Activated naive CD8-positive, alpha-beta T cell treated with anti-CD3 and anti-CD28 coated beads, Interleukin-2, amount 10 ng/mL, durations not matched to agents 7 days and 5 days (primary cell): ENCODE data around the gene SIGLEC1. TPM values are rescaled to one million over a fixed set of nuclear protein-coding genes. Genes with fewer than 3 reads are reported as not detected.

Experiments used
- ATAC-seq: fragments of 150-1000 bp; cut with Tn5 transposase; one replicate; pipeline ENCODE4 v1.10.0; 2021; ENCODE audit warnings: low read depth, moderate library complexity
- POLR2A ChIA-PET: fragments of 350-600 bp; sonication (Branson Sonifier 250); formaldehyde crosslinking; loops from one replicate; lab custom pipeline; 2021; ENCODE audit warnings: antibody characterized with exemption; lab: Charles Lee
- DNase-seq: peaks from one replicate; pipeline ENCODE4 v3.0.0; 2021
- H3K27ac Mint-ChIP-seq: one replicate; pipeline ENCODE4 v1.8.0; 2022; ENCODE audit warnings: mild to moderate bottlenecking, mixed read lengths
- H3K27me3 Mint-ChIP-seq: one replicate; pipeline ENCODE4 v1.8.0; 2022; ENCODE audit warnings: mild to moderate bottlenecking, moderate library complexity, mixed read lengths
- H3K36me3 Mint-ChIP-seq: one replicate; pipeline ENCODE4 v1.8.0; 2021; ENCODE audit warnings: mild to moderate bottlenecking, mixed read lengths
- H3K4me1 Mint-ChIP-seq: one replicate; pipeline ENCODE4 v1.8.0; 2021; ENCODE audit warnings: mixed read lengths
- H3K4me3 Mint-ChIP-seq: one replicate; pipeline ENCODE4 v1.8.0; 2022; ENCODE audit warnings: mild to moderate bottlenecking, moderate library complexity, mixed read lengths
- H3K9me3 Mint-ChIP-seq: one replicate; pipeline ENCODE4 v1.8.0; 2021; ENCODE audit warnings: mixed read lengths
- total RNA-seq, 2 experiments: library from RNA; stranded (reverse); gene quantifications; one replicate each; pipeline ENCODE4 v1.2.3, GENCODE V29; 2021

SIGLEC1 gene
- total RNA-seq, 2 experiments from 2014 or later: 0.20 to 0.25 TPM

DNA sequence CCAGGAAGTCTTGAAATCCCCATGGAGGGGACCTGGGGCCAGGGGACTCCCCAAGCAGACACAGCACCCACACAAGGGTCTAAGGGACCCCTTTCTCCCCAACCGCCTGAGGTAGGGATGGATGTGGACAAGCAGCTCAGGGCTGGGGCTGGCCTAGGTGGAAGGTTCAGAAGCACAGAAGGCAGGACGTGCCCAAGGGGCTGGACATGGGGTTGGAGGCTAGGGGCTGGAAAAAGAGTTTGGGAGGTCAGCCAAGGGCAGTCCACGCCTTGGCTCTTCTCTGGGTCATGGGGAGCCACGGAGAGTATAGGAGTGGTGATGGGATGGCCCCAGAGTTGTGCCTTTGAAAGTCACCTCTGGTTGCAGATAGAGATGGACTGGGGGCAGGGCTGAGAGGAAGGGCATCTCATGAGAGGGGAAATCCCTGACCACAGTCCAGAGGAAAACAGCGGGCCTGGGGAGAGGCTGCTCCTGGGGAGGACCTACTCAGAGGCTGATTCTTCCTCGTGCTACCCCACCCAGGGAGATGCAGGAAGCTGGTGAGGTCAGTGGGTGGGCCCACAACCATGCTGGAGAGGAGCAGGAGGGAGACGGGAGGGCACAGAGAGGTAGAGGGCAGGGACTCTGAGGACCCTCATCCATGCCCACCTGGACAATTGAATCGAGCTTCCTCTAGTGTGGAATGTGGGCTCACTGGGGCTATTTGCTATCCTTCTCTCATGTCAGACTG is 17.6 kb upstream of the SIGLEC1 start:
- Mint-ChIP-seq H3K9me3 (no peaks in the 10 kb centered on the region), H3K4me3 (no peak overlapping the region), H3K36me3 (no peaks in the 10 kb centered on the region), H3K27me3 (peaks cover 54% of the 10 kb centered on the region), H3K4me1 (peaks cover 7% of the 10 kb centered on the region), H3K27ac (no peak overlapping the region)
- POLR2A ChIA-PET: no interaction called here
- no peak for ATAC-seq
- DNase-seq: no peak

DNA sequence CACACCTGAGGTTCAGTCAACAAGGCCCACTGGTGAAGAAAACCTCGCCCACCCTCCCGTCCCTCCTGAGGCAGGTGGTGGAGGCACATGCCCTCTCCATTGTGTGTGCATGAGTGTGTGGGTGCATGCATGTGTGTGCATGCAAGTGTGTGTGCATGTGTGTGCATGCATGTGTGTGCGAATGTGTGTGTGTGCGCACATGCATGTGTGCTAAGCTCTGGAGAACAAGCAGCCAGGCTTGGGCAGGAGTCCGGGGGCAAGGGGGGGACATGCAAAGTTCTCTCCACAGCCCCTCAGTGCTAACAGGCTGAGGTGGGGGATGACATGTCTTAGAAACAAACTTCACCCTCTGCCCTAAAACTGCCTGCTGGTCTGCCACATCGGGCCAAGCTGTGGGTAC is 17.0 kb upstream of the SIGLEC1 start:
- POLR2A ChIA-PET: no interaction called here
- ATAC-seq (no peak), DNase-seq (no peak)
- H3K36me3 Mint-ChIP-seq: no peaks in the 10 kb centered on the region
- no peak overlapping the region for H3K4me3 Mint-ChIP-seq
- H3K27me3 Mint-ChIP-seq: peaks cover 52% of the 10 kb centered on the region
- peaks cover 7% of the 10 kb centered on the region for H3K4me1 Mint-ChIP-seq
- H3K27ac Mint-ChIP-seq: no peak overlapping the region
- H3K9me3 Mint-ChIP-seq: no peaks in the 10 kb centered on the region

DNA sequence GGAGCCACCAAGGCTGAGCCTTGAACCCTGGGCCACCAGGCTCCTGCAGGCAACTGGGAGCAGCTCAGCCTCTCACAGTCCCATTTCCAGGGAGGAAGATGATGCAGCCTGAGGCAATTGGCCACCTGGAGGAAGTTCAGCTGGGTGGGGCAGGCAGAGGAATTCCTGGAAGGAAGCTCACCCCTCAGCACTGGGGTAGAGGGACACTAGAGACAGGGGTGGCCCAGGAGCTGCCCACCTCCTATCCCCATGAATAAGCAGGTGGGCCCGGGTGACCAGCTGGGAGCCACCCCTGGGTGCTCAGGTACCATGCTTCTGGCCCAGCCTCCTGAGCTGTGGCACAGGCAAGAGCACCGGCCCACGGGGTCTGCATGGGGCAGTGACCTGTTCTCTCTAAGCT is 16.5 kb upstream of the SIGLEC1 start:
- POLR2A ChIA-PET: no interaction called here
- no peaks in the 10 kb centered on the region for H3K36me3 Mint-ChIP-seq
- no peaks in the 10 kb centered on the region for H3K9me3 Mint-ChIP-seq
- no peak overlapping the region for H3K4me3 Mint-ChIP-seq
- DNase-seq: no peak
- H3K27me3 Mint-ChIP-seq: peaks cover 55% of the 10 kb centered on the region
- ATAC-seq: no peak
- H3K4me1 Mint-ChIP-seq: peaks cover 7% of the 10 kb centered on the region
- H3K27ac Mint-ChIP-seq: no peak overlapping the region

DNA sequence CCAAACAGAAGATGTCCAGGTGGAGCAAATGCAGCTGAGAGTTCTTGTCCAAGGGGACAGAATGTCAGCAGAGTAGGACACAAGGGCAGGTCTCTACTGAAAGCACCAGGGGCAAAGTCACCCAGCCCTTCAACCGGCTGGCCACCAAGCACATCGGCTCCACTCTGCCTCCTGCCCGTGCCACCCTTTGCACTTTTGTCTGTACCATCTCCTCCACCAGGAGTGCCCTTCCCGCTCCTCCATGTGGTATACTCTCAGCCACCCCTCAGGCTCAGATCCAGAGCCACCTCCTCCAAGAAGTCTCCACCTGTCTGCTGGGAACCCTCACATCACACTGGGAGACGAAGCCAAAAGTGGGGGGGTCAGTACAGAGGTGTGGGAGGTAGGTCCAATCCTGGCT is 16.0 kb upstream of the SIGLEC1 start:
- H3K4me3 Mint-ChIP-seq: no peak overlapping the region
- H3K27me3 Mint-ChIP-seq: peaks cover 50% of the 10 kb centered on the region
- DNase-seq (no peak), ATAC-seq (no peak)
- no peaks in the 10 kb centered on the region for H3K36me3 Mint-ChIP-seq
- peaks cover 7% of the 10 kb centered on the region for H3K4me1 Mint-ChIP-seq
- POLR2A ChIA-PET: no interaction called here
- no peaks in the 10 kb centered on the region for H3K9me3 Mint-ChIP-seq
- no peak overlapping the region for H3K27ac Mint-ChIP-seq

DNA sequence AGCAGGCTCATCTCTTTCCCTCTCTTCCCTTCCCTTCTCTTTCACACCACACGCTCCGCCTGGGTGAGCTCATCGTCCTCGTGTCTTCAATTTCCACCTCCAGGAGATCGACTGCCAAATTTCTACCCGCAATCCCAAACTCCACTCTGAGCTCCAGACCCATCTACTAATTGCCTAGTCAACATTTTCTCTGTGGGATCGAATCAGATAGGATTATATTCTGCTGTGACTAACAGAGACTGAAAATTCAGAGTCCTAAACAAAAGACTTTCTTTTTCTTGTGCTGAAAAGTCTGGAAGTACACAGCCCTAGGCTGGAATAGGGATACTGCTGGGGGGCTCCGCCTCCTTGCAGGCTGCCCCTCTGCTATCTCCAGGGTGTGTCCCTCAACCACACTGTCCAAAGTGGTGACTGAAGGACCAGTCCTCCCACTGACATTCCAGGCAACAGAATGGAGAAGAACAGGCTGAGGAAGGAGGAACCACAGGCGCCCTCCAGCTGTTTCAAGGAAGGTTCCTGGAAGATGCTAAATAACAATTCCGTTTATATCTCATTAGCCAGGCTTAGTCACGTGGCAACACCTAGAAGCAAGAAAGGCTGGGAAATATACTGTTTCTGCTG is 15.1 kb upstream of the SIGLEC1 start:
- POLR2A ChIA-PET: no interaction called here
- H3K9me3 Mint-ChIP-seq: no peaks in the 10 kb centered on the region
- DNase-seq (no peak), ATAC-seq (no peak)
- peaks cover 50% of the 10 kb centered on the region for H3K27me3 Mint-ChIP-seq
- H3K4me3 Mint-ChIP-seq: no peak overlapping the region
- H3K27ac Mint-ChIP-seq: no peak overlapping the region
- peaks cover 7% of the 10 kb centered on the region for H3K4me1 Mint-ChIP-seq
- no peaks in the 10 kb centered on the region for H3K36me3 Mint-ChIP-seq

DNA sequence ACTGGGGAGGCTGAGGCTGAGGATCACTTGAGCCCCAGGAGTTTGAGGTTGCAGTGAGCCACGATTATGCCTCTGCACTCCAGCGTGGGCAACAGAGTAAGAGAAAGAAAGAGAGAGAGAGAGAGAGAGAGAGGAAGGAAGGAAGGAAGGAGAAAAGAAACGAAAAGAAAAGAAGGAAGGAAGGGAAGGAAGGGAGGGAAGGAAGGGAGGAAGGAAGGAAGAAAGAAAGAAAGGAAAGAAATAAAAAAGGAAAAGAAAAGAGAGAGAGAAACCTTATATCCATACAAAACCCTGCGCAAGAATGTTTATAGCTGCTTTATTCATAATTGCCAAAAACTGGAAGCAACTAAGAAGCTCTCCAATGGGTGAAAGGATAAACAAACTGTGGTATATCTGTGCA is 12.0 kb upstream of the SIGLEC1 start:
- no peak overlapping the region for H3K4me3 Mint-ChIP-seq
- peaks cover 3% of the 10 kb centered on the region for H3K4me1 Mint-ChIP-seq
- H3K27ac Mint-ChIP-seq: no peak overlapping the region
- H3K27me3 Mint-ChIP-seq: peaks cover 49% of the 10 kb centered on the region
- DNase-seq (no peak), ATAC-seq (no peak)
- POLR2A ChIA-PET: no interaction called here
- no peaks in the 10 kb centered on the region for H3K36me3 Mint-ChIP-seq
- H3K9me3 Mint-ChIP-seq: no peaks in the 10 kb centered on the region

DNA sequence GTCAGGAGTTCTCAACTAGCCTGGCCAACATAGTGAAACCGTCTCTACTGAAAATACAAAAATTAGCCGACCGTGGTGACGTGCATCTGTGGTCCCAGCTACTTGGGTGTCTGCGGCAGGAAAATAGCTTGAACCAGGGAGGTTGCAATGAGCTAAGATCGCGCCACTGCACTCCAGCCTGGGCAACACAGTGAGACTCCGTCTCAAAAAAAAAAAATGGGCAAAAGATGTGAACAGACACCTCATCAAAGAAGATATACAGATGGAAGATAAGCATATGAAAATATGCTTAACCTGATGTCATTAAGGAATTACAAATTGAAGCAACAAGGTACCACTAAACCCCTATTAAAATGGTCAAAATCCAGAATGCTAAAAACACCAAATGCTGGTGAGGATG is 10.9 kb upstream of the SIGLEC1 start:
- Mint-ChIP-seq H3K4me3 (no peak overlapping the region), H3K27ac (no peak overlapping the region), H3K36me3 (no peaks in the 10 kb centered on the region), H3K9me3 (no peaks in the 10 kb centered on the region), H3K4me1 (peaks cover 3% of the 10 kb centered on the region), H3K27me3 (peaks cover 49% of the 10 kb centered on the region)
- DNase-seq (no peak), ATAC-seq (no peak)
- POLR2A ChIA-PET: no interaction called here

DNA sequence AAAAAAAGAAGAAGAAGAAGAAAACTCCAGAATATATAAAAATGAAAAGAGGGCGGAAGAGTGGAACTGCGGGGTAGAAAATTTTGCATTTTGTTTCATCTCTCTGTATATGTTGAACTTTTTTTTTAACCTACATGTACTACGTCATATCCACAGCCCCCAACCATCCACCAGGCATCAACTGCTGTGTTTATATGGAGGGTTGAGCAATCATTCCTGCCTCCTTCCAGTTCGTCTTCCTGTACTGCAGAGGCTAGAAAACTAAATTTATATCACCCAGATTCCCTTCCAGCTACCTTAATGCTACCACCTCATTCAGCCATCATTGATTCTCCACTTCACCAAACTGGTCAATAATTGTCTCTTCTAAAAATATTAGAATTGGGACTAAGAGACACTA is 9.5 kb upstream of the SIGLEC1 start:
- Mint-ChIP-seq H3K27me3 (peaks cover 38% of the 10 kb centered on the region), H3K4me1 (peaks cover 3% of the 10 kb centered on the region)

DNA sequence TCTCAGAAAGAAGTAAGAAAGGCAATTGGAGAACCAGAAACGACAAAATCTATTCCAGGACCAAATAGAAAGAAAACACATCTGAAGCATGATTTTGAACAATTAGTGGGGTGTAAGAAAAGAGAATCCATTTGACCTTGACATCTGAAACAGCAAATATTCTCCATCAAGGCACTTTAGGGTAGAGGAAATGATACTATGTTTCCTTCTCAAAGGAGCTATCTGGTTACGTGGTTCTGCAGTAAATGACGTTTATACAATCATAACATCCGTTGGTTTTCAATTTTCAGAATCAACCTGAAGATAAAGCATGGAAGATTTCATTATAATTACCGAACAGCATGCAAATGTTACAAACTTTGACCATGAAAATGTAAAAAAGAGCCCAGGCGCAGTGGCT is 8.2 kb upstream of the SIGLEC1 start:
- Mint-ChIP-seq H3K9me3 (no peaks in the 10 kb centered on the region), H3K27me3 (peaks cover 35% of the 10 kb centered on the region), H3K27ac (no peak overlapping the region), H3K4me3 (no peak overlapping the region), H3K36me3 (no peaks in the 10 kb centered on the region), H3K4me1 (peaks cover 3% of the 10 kb centered on the region)
- POLR2A ChIA-PET: no interaction called here
- ATAC-seq (no peak), DNase-seq (no peak)

More for the DNA sequence above, 9.5 kb upstream of the SIGLEC1 start:
- H3K9me3 Mint-ChIP-seq: no peaks in the 10 kb centered on the region
- POLR2A ChIA-PET: no interaction called here
- no peak overlapping the region for H3K27ac Mint-ChIP-seq
- DNase-seq: no peak
- ATAC-seq: no peak
- H3K36me3 Mint-ChIP-seq: no peaks in the 10 kb centered on the region
- H3K4me3 Mint-ChIP-seq: no peak overlapping the region

DNA sequence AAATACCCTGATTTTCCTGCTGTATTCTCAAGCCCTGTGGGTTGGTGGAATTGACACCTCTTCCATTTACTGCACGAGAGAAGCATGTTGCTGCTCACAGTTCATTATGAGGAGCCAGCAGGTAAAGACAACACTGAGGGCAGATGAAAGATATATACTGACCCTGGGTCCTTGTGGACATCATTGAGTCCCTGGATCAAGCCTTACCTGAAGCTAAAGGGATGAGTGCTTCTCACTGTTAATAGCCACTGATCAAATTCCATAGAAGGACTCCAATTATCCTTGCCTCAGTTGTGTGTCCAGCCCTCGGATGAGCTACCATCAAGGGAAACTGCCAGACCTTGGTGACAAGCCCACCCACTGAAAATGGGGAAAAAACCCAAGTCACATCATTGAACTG is 7.7 kb upstream of the SIGLEC1 start:
- DNase-seq (no peak), ATAC-seq (no peak)
- H3K4me1 Mint-ChIP-seq: peaks cover 3% of the 10 kb centered on the region
- H3K27me3 Mint-ChIP-seq: peaks cover 35% of the 10 kb centered on the region
- no peak overlapping the region for H3K27ac Mint-ChIP-seq
- no peaks in the 10 kb centered on the region for H3K9me3 Mint-ChIP-seq
- POLR2A ChIA-PET: no interaction called here
- no peaks in the 10 kb centered on the region for H3K36me3 Mint-ChIP-seq
- H3K4me3 Mint-ChIP-seq: no peak overlapping the region

DNA sequence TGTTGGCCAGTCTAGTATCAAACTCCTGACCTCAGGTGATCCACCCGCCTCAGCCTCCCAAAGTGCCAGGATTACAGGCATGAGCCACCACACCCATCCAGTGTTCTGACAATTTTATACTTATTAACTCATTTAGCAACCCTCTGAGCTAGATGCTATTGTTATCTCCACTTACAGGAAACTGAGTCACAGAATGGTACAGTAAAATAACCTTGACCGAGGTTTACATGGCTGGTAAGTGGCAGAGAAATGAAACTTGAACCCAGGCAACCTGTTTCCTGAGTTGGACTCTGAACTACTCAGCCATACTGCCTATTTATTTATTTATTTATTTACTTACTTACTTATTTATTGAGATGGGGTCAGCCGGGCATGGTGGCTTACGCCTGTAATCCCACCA is 6.6 kb upstream of the SIGLEC1 start:
- no peak for ATAC-seq
- POLR2A ChIA-PET: no interaction called here

DNA sequence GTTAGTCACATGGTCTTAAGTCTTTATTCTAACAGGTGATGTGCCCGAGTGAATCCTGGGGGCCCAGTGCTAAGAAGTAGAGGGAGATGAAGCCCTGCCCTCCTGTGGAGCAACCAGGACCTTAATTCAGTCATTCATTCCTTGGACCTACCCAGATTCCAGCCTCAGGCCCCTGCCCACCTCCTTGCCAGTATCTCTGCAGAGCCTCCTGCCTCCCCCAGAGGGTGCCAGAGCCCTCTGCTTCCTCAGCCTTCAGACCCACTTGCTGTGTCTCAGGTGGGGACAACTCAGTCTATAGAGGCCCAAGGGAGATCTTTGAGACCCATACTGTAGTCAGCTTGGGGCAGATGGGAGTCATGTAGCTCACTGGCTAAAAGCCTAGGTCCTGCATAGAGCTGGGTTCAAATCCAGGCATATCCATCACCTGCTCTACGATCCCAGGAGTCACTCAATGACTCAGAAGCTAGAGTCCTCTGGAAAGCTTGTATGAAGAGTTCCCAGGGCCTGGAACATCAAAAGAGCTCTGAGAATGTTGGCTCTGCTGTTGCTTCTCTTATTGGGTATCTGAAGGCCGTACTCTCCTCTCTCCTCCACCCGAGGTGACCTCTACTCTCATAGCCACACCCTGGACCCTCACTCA is 3.9 kb upstream of the SIGLEC1 start:
- Mint-ChIP-seq H3K27ac (no peak overlapping the region), H3K4me1 (peaks cover 4% of the 10 kb centered on the region), H3K36me3 (no peaks in the 10 kb centered on the region), H3K27me3 (peaks cover 21% of the 10 kb centered on the region), H3K9me3 (no peaks in the 10 kb centered on the region), H3K4me3 (no peak overlapping the region)
- POLR2A ChIA-PET: interaction anchor here (0.6 kb wide), 1 partner anchor 177 kb away, joined by 3 read pairs; no protein-coding TSS in a partner anchor
- DNase-seq: no peak
- peak; percentile 80 for ATAC-seq

More for the DNA sequence above, 6.6 kb upstream of the SIGLEC1 start:
- Mint-ChIP-seq H3K27me3 (peaks cover 32% of the 10 kb centered on the region), H3K4me1 (peaks cover 3% of the 10 kb centered on the region), H3K36me3 (no peaks in the 10 kb centered on the region), H3K9me3 (no peaks in the 10 kb centered on the region), H3K27ac (no peak overlapping the region), H3K4me3 (no peak overlapping the region)
- DNase-seq: no peak

DNA sequence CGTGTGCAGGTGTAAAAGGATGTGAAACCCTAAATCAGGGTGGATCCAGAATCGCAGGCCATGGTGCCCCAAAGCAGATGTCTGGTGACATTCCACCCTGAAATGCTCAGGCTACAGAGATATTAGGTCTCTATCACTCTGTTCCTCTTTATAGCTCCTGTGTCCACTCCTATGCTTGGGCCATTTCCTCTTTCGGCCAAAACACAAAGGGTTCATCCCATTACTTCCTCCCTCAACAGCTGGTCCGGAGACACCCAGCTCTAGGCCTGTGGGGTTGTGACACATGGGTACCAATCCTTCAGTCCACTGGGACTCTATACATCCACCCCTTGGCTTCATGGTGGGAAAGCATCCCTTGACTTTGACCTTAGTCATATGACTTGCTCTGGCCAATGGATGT is 1.7 kb upstream of the SIGLEC1 start:
- Mint-ChIP-seq H3K4me1 (peaks cover 1% of the 10 kb centered on the region), H3K27ac (no peak overlapping the region), H3K36me3 (no peaks in the 10 kb centered on the region), H3K4me3 (no peak overlapping the region), H3K9me3 (no peaks in the 10 kb centered on the region), H3K27me3 (peaks cover 7% of the 10 kb centered on the region)
- ATAC-seq (no peak), DNase-seq (no peak)
- POLR2A ChIA-PET: no interaction called here

DNA sequence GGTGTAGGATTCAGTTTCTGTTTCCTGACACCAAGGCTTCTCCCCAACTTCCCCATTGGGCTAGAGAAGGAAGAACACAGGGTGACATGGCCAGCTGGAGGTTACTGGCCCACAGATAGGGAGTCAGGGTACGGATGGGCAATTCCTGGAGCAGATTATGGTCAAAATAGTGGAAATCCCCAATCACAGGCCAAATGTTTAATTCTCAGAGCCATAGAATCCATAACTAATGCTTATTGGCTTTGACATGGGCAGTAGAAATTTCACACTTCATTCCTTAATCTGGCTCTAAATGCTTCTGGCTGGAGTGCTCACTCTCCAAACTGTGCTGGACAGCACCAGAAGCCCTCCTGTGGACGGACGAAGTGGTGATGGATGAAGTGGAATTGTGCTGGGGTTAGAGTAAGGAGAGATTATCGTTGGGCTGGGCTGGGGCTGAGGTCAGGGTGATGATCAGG is 887 bp downstream of the SIGLEC1 start:
- no peak overlapping the region for H3K4me3 Mint-ChIP-seq
- no peaks in the 10 kb centered on the region for H3K9me3 Mint-ChIP-seq
- H3K36me3 Mint-ChIP-seq: no peaks in the 10 kb centered on the region
- H3K4me1 Mint-ChIP-seq: peaks cover 1% of the 10 kb centered on the region
- peaks cover 6% of the 10 kb centered on the region for H3K27me3 Mint-ChIP-seq
- POLR2A ChIA-PET: no interaction called here
- ATAC-seq (no peak), DNase-seq (no peak)
- H3K27ac Mint-ChIP-seq: no peak overlapping the region
